GM12878 (cell line): ENCODE results near the gene DMBX1. TPM values are rescaled to one million over a fixed set of nuclear protein-coding genes. Genes with fewer than 3 reads are reported as not detected.

Experiments used
- ATAC-seq: fragments of 200-7000 bp; cut with Tn5 transposase; 3 replicates; pipeline ENCODE4 v1.9.1; 2020; ENCODE audit warnings: mild to moderate bottlenecking, moderate library complexity
- BruUV-seq: library from RNA; stranded (reverse); fragments of 400-500 nt; replicated peaks from 2 replicates; lab custom pipeline; 2021; lab: Mats Ljungman, UMichigan
- CTCF ChIA-PET: fragments of 300-600 bp; sonication (Branson Sonifier 250); formaldehyde crosslinking; extraction: SDS; loops from one replicate; lab custom pipeline; 2021; ENCODE audit warnings: inconsistent platforms; lab: Yijun Ruan, JAX
- POLR2A ChIA-PET: fragments of 350-600 bp; formaldehyde crosslinking; extraction: SDS; loops from one replicate; lab custom pipeline; 2021; ENCODE audit warnings: inconsistent platforms; lab: Charles Lee
- RAD21 ChIA-PET: fragments of 300-600 bp; sonication (Branson Sonifier 250); formaldehyde crosslinking; loops from one replicate; lab custom pipeline; 2023; ENCODE audit warnings: antibody characterized with exemption; ENCODE audit not compliant: unreplicated experiment; lab: Charles Lee
- SMC1A ChIA-PET: fragments of 300-600 bp; sonication (Branson Sonifier 250); formaldehyde crosslinking; loops from one replicate; lab custom pipeline; 2023; ENCODE audit not compliant: unreplicated experiment, uncharacterized antibody; lab: Charles Lee
- DNase-seq: peaks from one replicate; pipeline ENCODE4 v3.0.0-alpha.2; 2011; ENCODE audit warnings: low read depth, low spot score
- FAIRE-seq: peaks from 3 replicates; lab custom pipeline; 2011; peaks lifted over from hg19 to GRCh38; lab: Jason Lieb, UNC
- H2AFZ ChIP-seq: 2 replicates; pipeline ENCODE4 v1.6.0; 2011; ENCODE audit warnings: low read depth, low read length, control low read depth; ENCODE audit not compliant: control insufficient read depth
- H3K27ac ChIP-seq: 2 replicates; pipeline ENCODE4 v1.5.1; 2011; ENCODE audit warnings: control low read depth; ENCODE audit not compliant: control insufficient read depth, insufficient read depth
- H3K27me3 ChIP-seq, 2 experiments: replicated peaks in 1 of 2; 2 replicates each; pipeline versions ENCODE4 v1.6.0 to v1.6.1; 2011; ENCODE audit warnings: low read length in 1 of 2; ENCODE audit not compliant: control insufficient read depth in 2 of 2, insufficient read depth in 2 of 2
- H3K36me3 ChIP-seq, 2 experiments: 2 replicates each; pipeline ENCODE4 v1.5.1; 2011; ENCODE audit warnings: low read length in 1 of 2; ENCODE audit not compliant: control insufficient read depth in 2 of 2, insufficient read depth in 2 of 2
- H3K4me1 ChIP-seq: 2 replicates; pipeline ENCODE4 v1.6.1; 2011; ENCODE audit warnings: mild to moderate bottlenecking, low read length, moderate library complexity, mixed read lengths; ENCODE audit not compliant: control insufficient read depth, insufficient read depth
- H3K4me2 ChIP-seq: 2 replicates; pipeline ENCODE4 v1.6.0; 2011; ENCODE audit warnings: control low read depth; ENCODE audit not compliant: control insufficient read depth, insufficient read depth
- H3K4me3 ChIP-seq: fragments of 200-600 bp; sonication (generic); 2 replicates; pipeline ENCODE4 v1.5.1; 2016
- H3K79me2 ChIP-seq: 2 replicates; pipeline ENCODE4 v1.6.0; 2011; ENCODE audit warnings: low read length; ENCODE audit not compliant: control insufficient read depth, insufficient read depth
- H3K9ac ChIP-seq: 2 replicates; pipeline ENCODE4 v1.8.0; 2011; ENCODE audit warnings: low read length, control low read depth, mixed read lengths; ENCODE audit not compliant: control insufficient read depth, insufficient read depth
- H3K9me3 ChIP-seq: replicated peaks from 3 replicates; pipeline ENCODE4 v1.5.1; 2011; ENCODE audit warnings: mild to moderate bottlenecking, low read length; ENCODE audit not compliant: control insufficient read depth, insufficient read depth
- H4K20me1 ChIP-seq: 2 replicates; pipeline ENCODE4 v1.6.0; 2011; ENCODE audit not compliant: control insufficient read depth, insufficient read depth
- FOXK2 ChIP-seq: fragments of 450-650 bp; IDR thresholded peaks from 2 replicates; pipeline ENCODE4 v1.6.1; 2017; ENCODE audit warnings: mild to moderate bottlenecking, moderate library complexity
- SP1 ChIP-seq: IDR thresholded peaks from one replicate; pipeline ENCODE4 v1.6.1; 2011; ENCODE audit warnings: low read depth, low read length
- SPI1 ChIP-seq: IDR thresholded peaks from 2 replicates; pipeline ENCODE4 v1.6.1; 2011; ENCODE audit warnings: low read depth, mild to moderate bottlenecking, low read length, moderate library complexity, borderline replicate concordance; ENCODE audit not compliant: insufficient read depth
- ZSCAN29 ChIP-seq: fragments of 450-650 bp; IDR thresholded peaks from 2 replicates; pipeline ENCODE4 v1.6.1; 2017; ENCODE audit warnings: mild to moderate bottlenecking, moderate library complexity
- WGBS: methylation state at CpG from one replicate; pipeline ENCODE4 v1.1.6; 2016; ENCODE audit warnings: low lambda C conversion rate; ENCODE audit not compliant: insufficient replicate concordance, insufficient coverage; ENCODE audit errors: missing lambda C conversion rate; 5-methylcytosine and 5-hydroxymethylcytosine counted together
- in situ Hi-C: fragments of 300-500 bp; cut with MboI; formaldehyde crosslinking; loops from 9 replicates; pipeline ENCODE4 v1.14.3; 2018; ENCODE audit warnings: mixed read lengths
- intact Hi-C: fragments of 100-400 bp; cut with micrococcal nuclease; formaldehyde crosslinking; loops from one replicate; pipeline ENCODE4 v1.14.2; 2022; ENCODE audit not compliant: unreplicated experiment
- polyA plus RNA-seq, 11 experiments: library from polyadenylated mRNA; depleted of rRNA in 4 of 11; unstranded in 6 of 11; stranded (reverse) in 5 of 11; fragments of >200 nt; fragmentation: Nextera tagmentation in 4 of 11; fragmentation: Illumina TruSeq in 1 of 11; extraction: Ambion mirVana in 4 of 11; extraction: Trizol in 1 of 11; gene quantifications; 1 replicate in 1 of 11; 2 replicates in 10 of 11; pipeline versions ENCODE4 v1.2.1 to v1.2.3, GENCODE V29; 2011 to 2016; ENCODE audit warnings: inconsistent platforms in 2 of 11, missing spikeins in 2 of 11, low read depth in 1 of 11
- total RNA-seq, 4 experiments: library from RNA; depleted of rRNA in 3 of 4; stranded (reverse); fragments of >200 nt in 3 of 4; fragmentation: Illumina TruSeq in 1 of 4; extraction: Trizol in 1 of 4; gene quantifications; 2 replicates each; pipeline versions ENCODE4 v1.2.1 to v1.2.3, GENCODE V29; 2013 to 2021
- TF ChIP-seq, protein P1 (sequence below): fragments of 450-650 bp; formaldehyde crosslinking; IDR thresholded peaks from 2 replicates; pipeline ENCODE4 v1.4.0; 2020; ENCODE audit warnings: mild to moderate bottlenecking, moderate library complexity
- TF ChIP-seq, protein P2 (sequence below): fragments of 450-650 bp; IDR thresholded peaks from 2 replicates; pipeline ENCODE4 v1.6.1; 2014; ENCODE audit warnings: mild to moderate bottlenecking
- TF ChIP-seq, protein P3 (sequence below): fragments of 450-650 bp; IDR thresholded peaks from 2 replicates; pipeline ENCODE4 v1.6.1; 2017; ENCODE audit warnings: antibody characterized with exemption, mild to moderate bottlenecking, moderate library complexity

Gene DMBX1
- total and polyA plus RNA-seq, 10 of the 15 experiments (the other 5 are each of a cell fraction or from before 2014, with no cell fraction given), result 0.03 TPM; not detected in 9

DNA sequence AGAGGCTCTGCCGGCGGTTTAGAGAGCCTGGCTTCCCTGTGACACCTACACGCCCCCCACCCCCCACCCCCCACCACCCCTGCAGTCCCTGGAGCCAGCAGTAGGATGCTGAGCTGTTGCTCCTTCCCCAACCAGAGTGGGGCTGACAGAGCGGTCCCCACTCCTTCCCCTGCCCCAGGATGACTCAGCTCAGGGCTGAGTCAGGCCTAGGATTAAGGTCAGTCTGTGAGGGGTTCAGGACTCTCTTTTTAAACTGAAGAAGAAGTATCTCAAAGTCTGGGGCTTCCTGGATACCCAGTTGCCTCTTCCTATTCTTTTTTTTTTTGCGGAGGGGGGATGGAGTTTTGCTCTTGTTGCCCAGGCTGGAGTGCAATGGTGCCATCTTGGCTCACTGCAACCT, 19.1 kb downstream of the DMBX1 start (continued):
- TF ChIP-seq, protein P1, sequence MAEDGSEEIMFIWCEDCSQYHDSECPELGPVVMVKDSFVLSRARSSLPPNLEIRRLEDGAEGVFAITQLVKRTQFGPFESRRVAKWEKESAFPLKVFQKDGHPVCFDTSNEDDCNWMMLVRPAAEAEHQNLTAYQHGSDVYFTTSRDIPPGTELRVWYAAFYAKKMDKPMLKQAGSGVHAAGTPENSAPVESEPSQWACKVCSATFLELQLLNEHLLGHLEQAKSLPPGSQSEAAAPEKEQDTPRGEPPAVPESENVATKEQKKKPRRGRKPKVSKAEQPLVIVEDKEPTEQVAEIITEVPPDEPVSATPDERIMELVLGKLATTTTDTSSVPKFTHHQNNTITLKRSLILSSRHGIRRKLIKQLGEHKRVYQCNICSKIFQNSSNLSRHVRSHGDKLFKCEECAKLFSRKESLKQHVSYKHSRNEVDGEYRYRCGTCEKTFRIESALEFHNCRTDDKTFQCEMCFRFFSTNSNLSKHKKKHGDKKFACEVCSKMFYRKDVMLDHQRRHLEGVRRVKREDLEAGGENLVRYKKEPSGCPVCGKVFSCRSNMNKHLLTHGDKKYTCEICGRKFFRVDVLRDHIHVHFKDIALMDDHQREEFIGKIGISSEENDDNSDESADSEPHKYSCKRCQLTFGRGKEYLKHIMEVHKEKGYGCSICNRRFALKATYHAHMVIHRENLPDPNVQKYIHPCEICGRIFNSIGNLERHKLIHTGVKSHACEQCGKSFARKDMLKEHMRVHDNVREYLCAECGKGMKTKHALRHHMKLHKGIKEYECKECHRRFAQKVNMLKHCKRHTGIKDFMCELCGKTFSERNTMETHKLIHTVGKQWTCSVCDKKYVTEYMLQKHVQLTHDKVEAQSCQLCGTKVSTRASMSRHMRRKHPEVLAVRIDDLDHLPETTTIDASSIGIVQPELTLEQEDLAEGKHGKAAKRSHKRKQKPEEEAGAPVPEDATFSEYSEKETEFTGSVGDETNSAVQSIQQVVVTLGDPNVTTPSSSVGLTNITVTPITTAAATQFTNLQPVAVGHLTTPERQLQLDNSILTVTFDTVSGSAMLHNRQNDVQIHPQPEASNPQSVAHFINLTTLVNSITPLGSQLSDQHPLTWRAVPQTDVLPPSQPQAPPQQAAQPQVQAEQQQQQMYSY (CRISPR knock-in tag), result no peak
- no peak for TF ChIP-seq SPI1

DNA sequence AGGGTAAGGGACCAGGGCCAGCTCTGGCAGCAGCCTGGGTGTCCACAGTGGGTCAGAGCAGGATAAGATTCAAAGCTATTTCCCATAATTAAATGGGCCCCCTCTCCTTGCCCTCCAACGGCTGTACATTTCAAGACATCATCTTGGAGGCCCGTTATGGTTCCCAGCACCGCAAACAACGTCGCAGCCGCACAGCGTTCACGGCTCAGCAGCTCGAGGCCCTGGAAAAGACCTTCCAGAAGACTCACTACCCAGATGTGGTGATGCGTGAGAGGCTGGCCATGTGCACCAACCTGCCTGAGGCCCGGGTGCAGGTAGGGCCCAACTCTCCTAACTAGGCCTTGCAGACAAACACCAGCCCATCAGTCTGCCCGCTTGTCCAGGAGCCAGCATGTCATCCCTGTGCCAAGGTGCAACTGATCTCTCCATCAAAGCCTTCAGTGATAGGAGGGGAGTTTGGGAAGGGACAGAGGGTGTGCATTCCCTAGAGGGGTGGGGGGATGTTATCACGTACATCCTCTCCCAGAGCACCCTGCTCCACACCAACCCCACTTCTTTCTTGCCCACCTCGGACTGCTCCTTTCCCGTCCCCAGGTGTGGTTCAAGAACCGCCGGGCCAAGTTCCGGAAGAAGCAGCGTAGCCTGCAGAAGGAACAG, 20.8 kb downstream of the DMBX1 start:
- WGBS, result 48% methylated on average over 19 of the region's 19 CpGs
- H3K9me3 ChIP-seq, result no peaks in the 10 kb centered on the region
- no peak overlapping the region for H3K9ac ChIP-seq
- in situ Hi-C loops, result no loop called here
- H3K36me3 ChIP-seq, result no peaks in the 10 kb centered on the region
- intact Hi-C loops, result no loop called here
- ATAC-seq (no peak), FAIRE-seq (no peak), DNase-seq (no peak)
- no peaks in the 10 kb centered on the region for H3K79me2 ChIP-seq
- no peak overlapping the region for H3K4me2 ChIP-seq
- ChIA-PET RAD21 (no interaction called here), SMC1A (no interaction called here), POLR2A (no interaction called here), CTCF (interaction anchor here (0.7 to 1.4 kb wide), 2 partner anchors 11 to 69 kb away, joined by 3 read pairs; no protein-coding TSS in a partner anchor)
- no peak overlapping the region for H3K4me3 ChIP-seq
- H3K27ac ChIP-seq, result no peak overlapping the region
- H4K20me1 ChIP-seq, result no peaks in the 10 kb centered on the region
- BruUV-seq, result no TSS peak
- no peaks in the 10 kb centered on the region for H3K27me3 ChIP-seq
- H2AFZ ChIP-seq, result no peak overlapping the region
- H3K4me1 ChIP-seq, result no peaks in the 10 kb centered on the region
- TF ChIP-seq, protein P2, sequence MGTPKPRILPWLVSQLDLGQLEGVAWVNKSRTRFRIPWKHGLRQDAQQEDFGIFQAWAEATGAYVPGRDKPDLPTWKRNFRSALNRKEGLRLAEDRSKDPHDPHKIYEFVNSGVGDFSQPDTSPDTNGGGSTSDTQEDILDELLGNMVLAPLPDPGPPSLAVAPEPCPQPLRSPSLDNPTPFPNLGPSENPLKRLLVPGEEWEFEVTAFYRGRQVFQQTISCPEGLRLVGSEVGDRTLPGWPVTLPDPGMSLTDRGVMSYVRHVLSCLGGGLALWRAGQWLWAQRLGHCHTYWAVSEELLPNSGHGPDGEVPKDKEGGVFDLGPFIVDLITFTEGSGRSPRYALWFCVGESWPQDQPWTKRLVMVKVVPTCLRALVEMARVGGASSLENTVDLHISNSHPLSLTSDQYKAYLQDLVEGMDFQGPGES, result no peak
- TF ChIP-seq, protein P1 (CRISPR knock-in tag), result no peak
- TF ChIP-seq SP1 (no peak), FOXK2 (no peak), ZSCAN29 (no peak)
- TF ChIP-seq, protein P3, sequence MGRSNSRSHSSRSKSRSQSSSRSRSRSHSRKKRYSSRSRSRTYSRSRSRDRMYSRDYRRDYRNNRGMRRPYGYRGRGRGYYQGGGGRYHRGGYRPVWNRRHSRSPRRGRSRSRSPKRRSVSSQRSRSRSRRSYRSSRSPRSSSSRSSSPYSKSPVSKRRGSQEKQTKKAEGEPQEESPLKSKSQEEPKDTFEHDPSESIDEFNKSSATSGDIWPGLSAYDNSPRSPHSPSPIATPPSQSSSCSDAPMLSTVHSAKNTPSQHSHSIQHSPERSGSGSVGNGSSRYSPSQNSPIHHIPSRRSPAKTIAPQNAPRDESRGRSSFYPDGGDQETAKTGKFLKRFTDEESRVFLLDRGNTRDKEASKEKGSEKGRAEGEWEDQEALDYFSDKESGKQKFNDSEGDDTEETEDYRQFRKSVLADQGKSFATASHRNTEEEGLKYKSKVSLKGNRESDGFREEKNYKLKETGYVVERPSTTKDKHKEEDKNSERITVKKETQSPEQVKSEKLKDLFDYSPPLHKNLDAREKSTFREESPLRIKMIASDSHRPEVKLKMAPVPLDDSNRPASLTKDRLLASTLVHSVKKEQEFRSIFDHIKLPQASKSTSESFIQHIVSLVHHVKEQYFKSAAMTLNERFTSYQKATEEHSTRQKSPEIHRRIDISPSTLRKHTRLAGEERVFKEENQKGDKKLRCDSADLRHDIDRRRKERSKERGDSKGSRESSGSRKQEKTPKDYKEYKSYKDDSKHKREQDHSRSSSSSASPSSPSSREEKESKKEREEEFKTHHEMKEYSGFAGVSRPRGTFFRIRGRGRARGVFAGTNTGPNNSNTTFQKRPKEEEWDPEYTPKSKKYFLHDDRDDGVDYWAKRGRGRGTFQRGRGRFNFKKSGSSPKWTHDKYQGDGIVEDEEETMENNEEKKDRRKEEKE, result no peak
